OCI-M1 (cell line): Measurements from ENCODE around the gene LDB1.

Experiments
- DNase-seq: peaks from one replicate; lab custom pipeline; 2025; lab: John Stamatoyannopoulos, UW

The LDB1 gene

GRCh38 chr10:102059987-102060386, 60.2 kb downstream of the LDB1 start:
- DNase-seq = no peak
